Kidney glomerular epithelial cell (primary cell): ENCODE data around the gene MTHFD2.

ENCODE experiments used
- DNase-seq: peaks from one replicate; lab custom pipeline; 2025; lab: John Stamatoyannopoulos, UW

Gene MTHFD2

GRCh38 chr2:74264281-74264680 lies 65.9 kb downstream of the MTHFD2 start:
- DNase-seq = no peak

- DNase-seq = peak; percentile 3
Observed at GRCh38 chr2:74267068-74267467, 68.7 kb downstream of the MTHFD2 start.
